ENCODE data around the gene PDE6C.

GRCh38 chr10:93613126-93613525, 789 bp downstream of the PDE6C start:
- TF ChIP-seq CTCF (IDR thresholded peaks at IDR 0.05) (no peak), POLR2A (IDR thresholded peaks at IDR 0.05) (no peak)

Data from adrenal gland (tissue), 5 donors.